H9 (cell line): Measurements from ENCODE around the gene BCL7B. TPM values are rescaled to one million over a fixed set of nuclear protein-coding genes. Genes with fewer than 3 reads are reported as not detected.

Experiments
- DNase-seq: peaks from one replicate; pipeline ENCODE4 v3.0.0-alpha.2; 2017
- H2AFZ ChIP-seq: one replicate; pipeline ENCODE4 v1.6.1; 2013; ENCODE audit warnings: mild to moderate bottlenecking, low read length, control low read depth, moderate library complexity
- H2AK5ac ChIP-seq: 2 replicates; pipeline ENCODE4 v1.6.1; 2013; ENCODE audit warnings: low read length, control low read depth, mixed read lengths; ENCODE audit not compliant: insufficient read length
- H2BK120ac ChIP-seq: one replicate; pipeline ENCODE4 v1.6.1; 2013; ENCODE audit warnings: low read depth, mild to moderate bottlenecking, low read length, control low read depth, inconsistent platforms; ENCODE audit not compliant: poor library complexity, severe bottlenecking
- H2BK12ac ChIP-seq: 2 replicates; pipeline ENCODE4 v1.6.1; 2013; ENCODE audit warnings: low read length, control low read depth, mixed read lengths, low read depth; ENCODE audit not compliant: insufficient read length
- H2BK15ac ChIP-seq: 2 replicates; pipeline ENCODE4 v1.6.1; 2013; ENCODE audit warnings: low read depth, low read length, control low read depth
- H2BK20ac ChIP-seq: one replicate; pipeline ENCODE4 v1.6.1; 2013; ENCODE audit warnings: low read depth, mild to moderate bottlenecking, low read length, control low read depth, inconsistent platforms; ENCODE audit not compliant: poor library complexity, severe bottlenecking
- H2BK5ac ChIP-seq: 2 replicates; pipeline ENCODE4 v1.6.1; 2013; ENCODE audit warnings: low read length, control low read depth, mixed read lengths; ENCODE audit not compliant: insufficient read length
- H3K14ac ChIP-seq: 2 replicates; pipeline ENCODE4 v1.6.1; 2013; ENCODE audit warnings: low read length, control low read depth; ENCODE audit not compliant: insufficient read depth
- H3K18ac ChIP-seq: 2 replicates; pipeline ENCODE4 v1.6.1; 2013; ENCODE audit warnings: low read depth, mild to moderate bottlenecking, mixed read lengths, low read length, control low read depth; ENCODE audit not compliant: insufficient read length
- H3K23ac ChIP-seq: 2 replicates; pipeline ENCODE4 v1.6.1; 2013; ENCODE audit warnings: low read length, control low read depth, mixed read lengths, low read depth; ENCODE audit not compliant: insufficient read length
- H3K23me2 ChIP-seq: 2 replicates; pipeline ENCODE4 v1.6.1; 2013; ENCODE audit warnings: low read depth, mild to moderate bottlenecking, mixed read lengths, low read length, control low read depth; ENCODE audit not compliant: insufficient read length, poor library complexity, severe bottlenecking
- H3K27ac ChIP-seq: 2 replicates; pipeline ENCODE4 v1.5.1; 2013; ENCODE audit warnings: low read length, control low read depth, mixed read lengths, low read depth; ENCODE audit not compliant: insufficient read length
- H3K27me3 ChIP-seq: 2 replicates; pipeline ENCODE4 v1.6.1; 2013; ENCODE audit warnings: low read length, control low read depth, inconsistent platforms; ENCODE audit not compliant: insufficient read depth
- H3K4ac ChIP-seq: 2 replicates; pipeline ENCODE4 v1.6.1; 2013; ENCODE audit warnings: low read depth, mild to moderate bottlenecking, control low read depth, inconsistent platforms, low read length, moderate library complexity
- H3K4me1 ChIP-seq: 2 replicates; pipeline ENCODE4 v1.6.1; 2013; ENCODE audit warnings: low read length, control low read depth, inconsistent platforms; ENCODE audit not compliant: insufficient read depth
- H3K4me2 ChIP-seq: 2 replicates; pipeline ENCODE4 v1.6.1; 2013; ENCODE audit warnings: low read length, control low read depth, mixed read lengths; ENCODE audit not compliant: insufficient read length, insufficient read depth
- H3K56ac ChIP-seq: 2 replicates; pipeline ENCODE4 v1.6.1; 2013; ENCODE audit warnings: low read depth, mild to moderate bottlenecking, mixed read lengths, low read length, control low read depth; ENCODE audit not compliant: insufficient read length
- H3K79me1 ChIP-seq: 2 replicates; pipeline ENCODE4 v1.6.1; 2013; ENCODE audit warnings: low read depth, mild to moderate bottlenecking, moderate library complexity, low read length, control low read depth, inconsistent platforms; ENCODE audit not compliant: insufficient read depth, poor library complexity, severe bottlenecking
- H3K79me2 ChIP-seq: 2 replicates; pipeline ENCODE4 v1.6.1; 2013; ENCODE audit warnings: low read length, control low read depth, inconsistent platforms; ENCODE audit not compliant: insufficient read depth
- H3K9ac ChIP-seq: 2 replicates; pipeline ENCODE4 v1.6.1; 2013; ENCODE audit warnings: low read length, control low read depth, mixed read lengths; ENCODE audit not compliant: insufficient read length; ENCODE audit errors: extremely low read depth
- H3K9me3 ChIP-seq: one replicate; pipeline ENCODE4 v1.6.1; 2013; ENCODE audit warnings: low read depth, low read length, inconsistent platforms; ENCODE audit not compliant: control insufficient read depth
- H3T11ph ChIP-seq: one replicate; pipeline ENCODE4 v1.6.1; 2013; ENCODE audit warnings: mild to moderate bottlenecking, low read length, control low read depth, inconsistent platforms
- H4K20me1 ChIP-seq: one replicate; pipeline ENCODE4 v1.6.1; 2013; ENCODE audit not compliant: control insufficient read depth, insufficient read length, insufficient read depth
- H4K5ac ChIP-seq: 2 replicates; pipeline ENCODE4 v1.6.1; 2013; ENCODE audit warnings: low read depth, mild to moderate bottlenecking, mixed read lengths, low read length, control low read depth; ENCODE audit not compliant: insufficient read length
- H4K8ac ChIP-seq: replicated peaks from 2 replicates; pipeline ENCODE4 v1.6.1; 2013; ENCODE audit warnings: low read length, control low read depth, mixed read lengths, low read depth; ENCODE audit not compliant: insufficient read length
- H4K91ac ChIP-seq: 2 replicates; pipeline ENCODE4 v1.6.1; 2013; ENCODE audit warnings: low read depth, mild to moderate bottlenecking, moderate library complexity, mixed read lengths, low read length, control low read depth; ENCODE audit not compliant: insufficient read length
- H3K27ac Mint-ChIP-seq, 3 experiments: 2 replicates in 2 of 3; 3 replicates in 1 of 3; pipeline ENCODE4 v1.8.0; 2020 to 2021; ENCODE audit warnings: mixed read lengths in 3 of 3, mild to moderate bottlenecking in 1 of 3, moderate library complexity in 1 of 3
- H3K27me3 Mint-ChIP-seq: 2 replicates; pipeline ENCODE4 v1.8.0; 2021; ENCODE audit warnings: low read depth, mild to moderate bottlenecking, moderate library complexity, mixed read lengths
- H3K36me3 Mint-ChIP-seq, 3 experiments: 2 replicates in 2 of 3; 3 replicates in 1 of 3; pipeline ENCODE4 v1.8.0; 2020 to 2021; ENCODE audit warnings: low read depth in 3 of 3, mixed read lengths in 3 of 3; ENCODE audit not compliant: insufficient read depth in 1 of 3
- H3K4me1 Mint-ChIP-seq, 2 experiments: 2 replicates each; pipeline ENCODE4 v1.8.0; 2020; ENCODE audit warnings: mixed read lengths in 2 of 2
- H3K4me3 Mint-ChIP-seq, 2 experiments: 2 replicates in 1 of 2; 3 replicates in 1 of 2; pipeline ENCODE4 v1.8.0; 2020 to 2021; ENCODE audit warnings: mild to moderate bottlenecking in 2 of 2, mixed read lengths in 2 of 2, moderate library complexity in 1 of 2
- H3K9me3 Mint-ChIP-seq, 2 experiments: 2 replicates in 1 of 2; 3 replicates in 1 of 2; pipeline ENCODE4 v1.8.0; 2020; ENCODE audit warnings: mild to moderate bottlenecking in 2 of 2, mixed read lengths in 2 of 2, moderate library complexity in 1 of 2
- CTCF ChIP-seq: fragments of 200-600 bp; sonication (generic); conservative IDR thresholded peaks from 3 replicates; pipeline ENCODE4 v1.8.0; 2021; ENCODE audit warnings: antibody characterized with exemption, mild to moderate bottlenecking
- WGBS: extraction: QIAGEN DNeasy Blood & Tissue Kit; methylation state at CpG from one replicate; pipeline ENCODE4 v1.1.7; 2013; ENCODE audit warnings: missing lambda C conversion rate, low lambda C conversion rate, mixed read lengths; ENCODE audit not compliant: insufficient read length; ENCODE audit errors: extremely low coverage; 5-methylcytosine and 5-hydroxymethylcytosine counted together
- total RNA-seq: library from RNA; stranded (reverse); gene quantifications from 2 replicates; pipeline ENCODE4 v1.2.1, GENCODE V29; 2021

Gene BCL7B
- total RNA-seq, 1 experiment from 2014 or later: 48.9 TPM

GRCh38 chr7:73537051-73537450 lies 20.4 kb downstream of the BCL7B start:
- no peak overlapping the region for H3K56ac ChIP-seq
- Mint-ChIP-seq H3K9me3 (no peaks in the 10 kb centered on the region), H3K36me3 (peaks cover 20 to 57% (median 45%) of the 10 kb centered on the region in 3 experiments; a peak in 6 of 7 replicates), H3K4me1 (no peaks in the 10 kb centered on the region), H3K27me3 (no peaks in the 10 kb centered on the region), H3K27ac (peak overlapping the region in 1 of 3 experiments; percentile 89; a peak in 3 of 7 replicates), H3K4me3 (no peak overlapping the region)
- H4K91ac ChIP-seq: no peak overlapping the region
- TF ChIP-seq CTCF: no peak
- no peak overlapping the region for H3K18ac ChIP-seq
- no peak overlapping the region for H4K8ac ChIP-seq
- no peak overlapping the region for H2AFZ ChIP-seq
- no CpG with 5 or more reads among the region's 16 CpGs for WGBS
- H3K23ac ChIP-seq: no peak overlapping the region
- no peaks in the 10 kb centered on the region for H3K9me3 ChIP-seq
- no peak overlapping the region for H2BK20ac ChIP-seq
- no peak overlapping the region for H3K14ac ChIP-seq
- no peak overlapping the region for H2BK15ac ChIP-seq
- H3K27ac ChIP-seq: no peak overlapping the region
- no peak overlapping the region for H2BK12ac ChIP-seq
- H4K5ac ChIP-seq: no peak overlapping the region
- no peaks in the 10 kb centered on the region for H3K4me1 ChIP-seq
- no peak overlapping the region for H2BK120ac ChIP-seq
- H3K23me2 ChIP-seq: no peaks in the 10 kb centered on the region
- no peak overlapping the region for H2BK5ac ChIP-seq
- H3K79me2 ChIP-seq: no peaks in the 10 kb centered on the region
- no peak overlapping the region for H2AK5ac ChIP-seq
- no peaks in the 10 kb centered on the region for H4K20me1 ChIP-seq
- H3K79me1 ChIP-seq: no peaks in the 10 kb centered on the region
- no peak overlapping the region for H3K4ac ChIP-seq
- H3K4me2 ChIP-seq: no peak overlapping the region
- no peak overlapping the region for H3K9ac ChIP-seq
- H3K27me3 ChIP-seq: no peaks in the 10 kb centered on the region
- DNase-seq: no peak
- no peak overlapping the region for H3T11ph ChIP-seq
